OCI-LY7 (cell line): ENCODE measurements around the gene CNTN4. TPM values are rescaled to one million over a fixed set of nuclear protein-coding genes. Genes with fewer than 3 reads are reported as not detected.

Experiments
- BruUV-seq: library from RNA; stranded (reverse); fragments of 400-500 nt; replicated peaks from 2 replicates; lab custom pipeline; 2021; lab: Mats Ljungman, UMichigan
- CTCF ChIA-PET: fragments of 300-600 bp; sonication (Branson Sonifier 250); formaldehyde crosslinking; loops from one replicate; lab custom pipeline; 2022; ENCODE audit warnings: antibody characterized with exemption; ENCODE audit not compliant: unreplicated experiment; lab: Charles Lee
- POLR2A ChIA-PET: fragments of 300-600 bp; sonication (Branson Sonifier 250); formaldehyde crosslinking; loops from one replicate; lab custom pipeline; 2022; ENCODE audit warnings: antibody characterized with exemption; lab: Charles Lee
- DNase-seq: peaks from one replicate; pipeline ENCODE4 v3.0.0-alpha.2; 2015; ENCODE audit warnings: low spot score
- H2AFZ ChIP-seq: fragments of 200-600 bp; sonication (generic), shearing (Covaris generic); 2 replicates; pipeline ENCODE4 v1.6.1; 2014; ENCODE audit warnings: mild to moderate bottlenecking, antibody characterized with exemption, low read length, moderate library complexity
- H3K27ac ChIP-seq: fragments of 200-600 bp; sonication (generic); 2 replicates; pipeline ENCODE4 v1.5.1; 2014; ENCODE audit warnings: mixed run types, low read depth, mild to moderate bottlenecking, moderate library complexity, low read length, inconsistent platforms; ENCODE audit not compliant: poor library complexity, severe bottlenecking
- H3K36me3 ChIP-seq: fragments of 200-600 bp; sonication (generic); 2 replicates; pipeline ENCODE4 v1.6.1; 2014; ENCODE audit warnings: mild to moderate bottlenecking, antibody characterized with exemption, low read length, moderate library complexity, mixed read lengths; ENCODE audit not compliant: insufficient read depth
- H3K4me1 ChIP-seq: fragments of 200-600 bp; sonication (generic); 2 replicates; pipeline ENCODE4 v1.5.1; 2014; ENCODE audit warnings: mild to moderate bottlenecking, low read length; ENCODE audit not compliant: insufficient read depth, poor library complexity, severe bottlenecking
- H3K4me2 ChIP-seq: fragments of 200-600 bp; sonication (generic); 2 replicates; pipeline ENCODE4 v1.6.1; 2014; ENCODE audit warnings: mild to moderate bottlenecking, low read length
- H3K4me3 ChIP-seq: fragments of 200-600 bp; sonication (generic); 2 replicates; pipeline ENCODE4 v1.5.1; 2014; ENCODE audit warnings: mild to moderate bottlenecking, low read depth, low read length; ENCODE audit not compliant: poor library complexity, severe bottlenecking
- H3K79me2 ChIP-seq: fragments of 200-600 bp; sonication (generic); 2 replicates; pipeline ENCODE4 v1.6.1; 2016; ENCODE audit warnings: low read depth, mild to moderate bottlenecking, low read length, moderate library complexity, mixed read lengths; ENCODE audit not compliant: insufficient read depth
- H3K9me2 ChIP-seq: fragments of 200-600 bp; sonication (generic); 2 replicates; pipeline ENCODE4 v1.6.1; 2016; ENCODE audit warnings: mild to moderate bottlenecking, low read length, mixed read lengths; ENCODE audit not compliant: insufficient read depth
- H3K9me3 ChIP-seq: fragments of 200-600 bp; sonication (generic); 2 replicates; pipeline ENCODE4 v1.6.1; 2014; ENCODE audit warnings: mild to moderate bottlenecking, mixed run types, low read length, mixed read lengths
- H4K20me1 ChIP-seq: fragments of 200-600 bp; sonication (generic); 2 replicates; pipeline ENCODE4 v1.6.1; 2014; ENCODE audit warnings: mild to moderate bottlenecking, antibody characterized with exemption, low read length, moderate library complexity, mixed read lengths; ENCODE audit not compliant: insufficient read depth
- EZH2phosphoT487 ChIP-seq: fragments of 200-600 bp; sonication (generic); IDR thresholded peaks from 2 replicates; pipeline ENCODE4 v1.6.1; 2018; ENCODE audit warnings: low read depth, borderline replicate concordance, mild to moderate bottlenecking, mixed run types, antibody characterized with exemption, low read length, moderate library complexity, mixed read lengths
- intact Hi-C: fragments of 100-400 bp; cut with micrococcal nuclease; formaldehyde crosslinking; loops from one replicate; pipeline ENCODE4 v1.10.0; 2022; ENCODE audit not compliant: unreplicated experiment
- total RNA-seq, 2 experiments: library from RNA; depleted of rRNA in 1 of 2; stranded (reverse); fragments of >200 nt in 1 of 2; shearing (Covaris generic) in 1 of 2; gene quantifications; 2 replicates each; pipeline ENCODE4 v1.2.3, GENCODE V29; 2014 to 2022
- TF ChIP-seq, protein P1 (sequence below): fragments of 200-600 bp; sonication (generic); conservative IDR thresholded peaks from 2 replicates; pipeline ENCODE4 v1.5.1; 2014; ENCODE audit warnings: mild to moderate bottlenecking, antibody characterized with exemption, low read length, moderate library complexity, mixed read lengths

The CNTN4 gene
- total RNA-seq, 2 experiments from 2014 or later: not detected

DNA sequence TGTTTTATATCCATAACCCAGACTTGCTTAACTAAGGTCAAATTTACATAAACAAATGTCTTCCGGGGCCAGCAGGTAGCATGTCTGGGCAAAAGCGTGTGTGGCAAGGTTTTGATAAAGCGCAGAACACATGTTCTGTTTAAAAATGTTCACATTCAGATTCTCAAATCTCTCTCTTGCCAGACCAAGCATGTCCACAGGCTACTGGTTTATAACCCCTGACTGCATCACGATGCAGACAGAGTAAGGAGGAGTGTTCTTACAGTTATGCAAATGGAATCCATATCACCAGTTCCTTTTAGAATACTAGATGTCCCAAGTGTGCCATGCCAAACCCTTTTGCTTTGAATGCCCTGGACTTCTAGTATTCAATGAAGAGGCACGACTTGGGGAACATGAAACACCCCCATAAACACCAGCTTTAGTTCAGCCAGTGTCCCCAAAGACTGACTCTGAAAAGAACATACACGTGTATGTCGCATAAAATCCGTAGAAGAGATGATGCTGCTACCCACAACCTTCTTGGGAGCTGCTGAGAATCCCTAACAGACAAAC lies 412.0 kb downstream of the CNTN4 start:
- CTCF ChIA-PET: no interaction called here
- BruUV-seq: no TSS peak
- Histone ChIP-seq H3K4me2 (no peak overlapping the region), H3K9me2 (no peaks in the 10 kb centered on the region), H2AFZ (no peak overlapping the region), H3K27ac (no peak overlapping the region), H4K20me1 (no peaks in the 10 kb centered on the region), H3K36me3 (no peaks in the 10 kb centered on the region), H3K4me3 (no peak overlapping the region), H3K9me3 (no peaks in the 10 kb centered on the region), H3K4me1 (no peaks in the 10 kb centered on the region), H3K79me2 (no peaks in the 10 kb centered on the region)
- no peak for TF ChIP-seq EZH2phosphoT487
- TF ChIP-seq, protein P1, sequence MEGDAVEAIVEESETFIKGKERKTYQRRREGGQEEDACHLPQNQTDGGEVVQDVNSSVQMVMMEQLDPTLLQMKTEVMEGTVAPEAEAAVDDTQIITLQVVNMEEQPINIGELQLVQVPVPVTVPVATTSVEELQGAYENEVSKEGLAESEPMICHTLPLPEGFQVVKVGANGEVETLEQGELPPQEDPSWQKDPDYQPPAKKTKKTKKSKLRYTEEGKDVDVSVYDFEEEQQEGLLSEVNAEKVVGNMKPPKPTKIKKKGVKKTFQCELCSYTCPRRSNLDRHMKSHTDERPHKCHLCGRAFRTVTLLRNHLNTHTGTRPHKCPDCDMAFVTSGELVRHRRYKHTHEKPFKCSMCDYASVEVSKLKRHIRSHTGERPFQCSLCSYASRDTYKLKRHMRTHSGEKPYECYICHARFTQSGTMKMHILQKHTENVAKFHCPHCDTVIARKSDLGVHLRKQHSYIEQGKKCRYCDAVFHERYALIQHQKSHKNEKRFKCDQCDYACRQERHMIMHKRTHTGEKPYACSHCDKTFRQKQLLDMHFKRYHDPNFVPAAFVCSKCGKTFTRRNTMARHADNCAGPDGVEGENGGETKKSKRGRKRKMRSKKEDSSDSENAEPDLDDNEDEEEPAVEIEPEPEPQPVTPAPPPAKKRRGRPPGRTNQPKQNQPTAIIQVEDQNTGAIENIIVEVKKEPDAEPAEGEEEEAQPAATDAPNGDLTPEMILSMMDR: no peak
- DNase-seq: no peak
- POLR2A ChIA-PET: interaction anchor here (1.2 to 1.4 kb wide), 2 partner anchors 11 to 1504 kb away, joined by 3 read pairs; no protein-coding TSS in a partner anchor
- intact Hi-C loops: no loop called here

DNA sequence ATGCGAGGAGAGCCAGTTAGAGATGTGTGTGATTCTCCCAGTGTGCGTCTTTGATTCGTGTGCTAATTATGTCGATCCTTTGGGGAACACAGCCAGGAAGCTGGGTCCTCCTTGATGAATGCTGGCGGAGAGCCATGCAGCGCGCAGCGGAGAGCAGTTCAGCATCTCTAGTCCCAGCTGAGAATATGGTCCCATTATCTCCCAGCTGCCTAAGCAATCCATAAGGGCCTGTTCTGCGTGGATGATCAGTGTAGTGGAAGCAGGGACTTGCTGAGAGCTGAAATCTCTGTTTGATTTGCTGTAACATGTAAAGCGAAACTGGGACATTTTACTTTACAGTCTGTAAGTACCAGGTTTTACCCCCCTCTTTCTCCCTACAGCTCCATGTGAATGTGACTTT lies 412.7 kb downstream of the CNTN4 start:
- Histone ChIP-seq H4K20me1 (no peaks in the 10 kb centered on the region), H3K9me3 (no peaks in the 10 kb centered on the region), H3K36me3 (no peaks in the 10 kb centered on the region), H3K4me2 (no peak overlapping the region), H3K9me2 (no peaks in the 10 kb centered on the region), H3K4me1 (no peaks in the 10 kb centered on the region), H3K4me3 (no peak overlapping the region), H3K27ac (no peak overlapping the region), H2AFZ (no peak overlapping the region), H3K79me2 (no peaks in the 10 kb centered on the region)
- intact Hi-C loops: no loop called here
- no TSS peak for BruUV-seq
- DNase-seq: no peak
- no peak for TF ChIP-seq EZH2phosphoT487
- TF ChIP-seq, protein P1: no peak
- ChIA-PET POLR2A (interaction anchor here (1.2 to 1.4 kb wide), 2 partner anchors 10 to 1504 kb away, joined by 3 read pairs; no protein-coding TSS in a partner anchor), CTCF (no interaction called here)

DNA sequence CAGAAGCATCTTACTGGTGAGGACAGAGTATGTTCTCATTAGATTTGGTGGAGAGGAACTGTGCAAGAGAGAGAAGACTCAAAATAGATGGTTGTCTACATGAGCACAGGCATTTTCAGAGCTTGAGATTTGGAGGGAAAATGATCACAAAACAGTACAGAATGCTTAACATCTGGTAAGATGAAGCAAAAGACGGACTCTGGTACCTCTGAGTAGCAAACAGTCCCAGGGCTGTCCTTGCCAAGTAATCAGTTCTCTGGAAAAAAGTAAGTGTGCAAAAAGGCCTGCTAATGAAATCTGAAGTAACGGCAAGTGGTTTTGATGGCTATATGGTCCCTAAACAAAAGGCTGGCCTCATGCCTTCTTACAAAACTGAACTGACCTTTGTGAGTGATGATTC lies 414.2 kb downstream of the CNTN4 start:
- no peaks in the 10 kb centered on the region for H3K4me1 ChIP-seq
- no peak overlapping the region for H3K4me3 ChIP-seq
- no peaks in the 10 kb centered on the region for H3K9me3 ChIP-seq
- H3K4me2 ChIP-seq: no peak overlapping the region
- no peak overlapping the region for H3K27ac ChIP-seq
- DNase-seq: no peak
- H3K79me2 ChIP-seq: no peaks in the 10 kb centered on the region
- POLR2A ChIA-PET: no interaction called here
- CTCF ChIA-PET: no interaction called here
- no peaks in the 10 kb centered on the region for H4K20me1 ChIP-seq
- H3K36me3 ChIP-seq: no peaks in the 10 kb centered on the region
- no TSS peak for BruUV-seq
- TF ChIP-seq, protein P1: no peak
- intact Hi-C loops: no loop called here
- no peak overlapping the region for H2AFZ ChIP-seq
- no peaks in the 10 kb centered on the region for H3K9me2 ChIP-seq
